ENCODE results near the gene CTAG2.

DNA sequence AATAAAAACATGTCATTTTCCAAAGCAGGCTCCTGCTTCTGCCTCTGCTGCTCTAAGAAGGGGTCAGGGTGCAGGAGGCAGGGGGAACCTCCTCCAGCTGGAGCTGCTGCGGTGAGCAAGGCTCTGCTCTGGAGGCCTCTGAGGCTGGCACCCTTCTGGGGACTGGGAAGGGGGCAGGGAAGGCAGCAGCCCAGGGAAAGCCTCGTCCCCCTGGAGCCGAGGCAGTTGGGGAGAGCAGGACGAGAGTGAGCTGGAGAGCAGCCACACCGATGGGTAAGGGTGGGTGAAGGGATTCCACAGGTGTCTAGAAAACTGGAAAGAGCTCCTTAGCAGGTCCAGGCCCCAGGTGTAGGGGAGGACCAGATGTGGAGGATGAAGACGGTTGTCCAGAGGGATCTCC, 2.0 kb upstream of the CTAG2 start:
- TF ChIP-seq EZH2 (IDR thresholded peaks at IDR 0.05), result no peak
- TF ChIP-seq RAD21 (IDR thresholded peaks at IDR 0.05; ENCODE audit: low read depth), result no peak
- TF ChIP-seq, protein P1, sequence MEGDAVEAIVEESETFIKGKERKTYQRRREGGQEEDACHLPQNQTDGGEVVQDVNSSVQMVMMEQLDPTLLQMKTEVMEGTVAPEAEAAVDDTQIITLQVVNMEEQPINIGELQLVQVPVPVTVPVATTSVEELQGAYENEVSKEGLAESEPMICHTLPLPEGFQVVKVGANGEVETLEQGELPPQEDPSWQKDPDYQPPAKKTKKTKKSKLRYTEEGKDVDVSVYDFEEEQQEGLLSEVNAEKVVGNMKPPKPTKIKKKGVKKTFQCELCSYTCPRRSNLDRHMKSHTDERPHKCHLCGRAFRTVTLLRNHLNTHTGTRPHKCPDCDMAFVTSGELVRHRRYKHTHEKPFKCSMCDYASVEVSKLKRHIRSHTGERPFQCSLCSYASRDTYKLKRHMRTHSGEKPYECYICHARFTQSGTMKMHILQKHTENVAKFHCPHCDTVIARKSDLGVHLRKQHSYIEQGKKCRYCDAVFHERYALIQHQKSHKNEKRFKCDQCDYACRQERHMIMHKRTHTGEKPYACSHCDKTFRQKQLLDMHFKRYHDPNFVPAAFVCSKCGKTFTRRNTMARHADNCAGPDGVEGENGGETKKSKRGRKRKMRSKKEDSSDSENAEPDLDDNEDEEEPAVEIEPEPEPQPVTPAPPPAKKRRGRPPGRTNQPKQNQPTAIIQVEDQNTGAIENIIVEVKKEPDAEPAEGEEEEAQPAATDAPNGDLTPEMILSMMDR (IDR thresholded peaks at IDR 0.05 in 2 of 3, conservative IDR thresholded peaks at IDR 0.05 in 1 of 3; ENCODE audit: borderline replicate concordance in 1 of 3, insufficient read depth in 1 of 3, low read depth in 2 of 3, low read length in 2 of 3), result no peak
- TF ChIP-seq POLR2A (IDR thresholded peaks at IDR 0.05; ENCODE audit: borderline replicate concordance, extremely low read depth, insufficient read depth, insufficient read length), result no peak
- TF ChIP-seq FOSL1 (IDR thresholded peaks at IDR 0.05; ENCODE audit: low read depth), result no peak
- no peak for TF ChIP-seq YY1 (IDR thresholded peaks at IDR 0.05; ENCODE audit: extremely low read depth, insufficient replicate concordance, low read depth, low read length)
- no peak for TF ChIP-seq POLR2AphosphoS5 (IDR thresholded peaks at IDR 0.05; ENCODE audit: low read depth, low read length)
- TF ChIP-seq SIN3A (IDR thresholded peaks at IDR 0.05; ENCODE audit: low read depth), result no peak
- TF ChIP-seq EZH2phosphoT487 (IDR thresholded peaks at IDR 0.05; ENCODE audit: borderline replicate concordance), result no peak
- no peak for TF ChIP-seq MAX (IDR thresholded peaks at IDR 0.05)

Measured in HCT116 (cell line).